ENCODE data around the gene MPHOSPH9. TPM values are rescaled to one million over a fixed set of nuclear protein-coding genes. Genes with fewer than 3 reads are reported as not detected.

Gene MPHOSPH9
- total RNA-seq, 1 donor from 2014 or later = 43.2 TPM

DNA sequence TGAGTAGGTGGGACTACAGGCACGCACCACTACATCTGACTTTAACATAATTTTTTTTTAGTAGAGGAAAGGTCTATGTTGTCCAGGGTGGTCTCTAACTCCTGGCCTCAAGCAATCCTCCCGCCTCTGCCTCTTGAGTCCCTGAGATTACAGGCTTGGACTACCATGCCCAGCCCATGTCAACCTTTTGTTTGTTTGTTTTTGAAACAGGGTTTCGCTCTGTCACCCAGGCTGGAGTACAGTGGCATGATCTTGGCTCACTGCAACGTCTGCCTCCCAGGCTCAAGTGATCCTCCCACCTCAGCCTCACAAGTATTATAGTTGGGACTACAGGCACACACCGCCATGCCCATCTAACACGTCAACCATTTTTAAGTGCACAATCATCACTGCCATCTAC, 111.3 kb downstream of the MPHOSPH9 start:
- DNase-seq = no peak

DNA sequence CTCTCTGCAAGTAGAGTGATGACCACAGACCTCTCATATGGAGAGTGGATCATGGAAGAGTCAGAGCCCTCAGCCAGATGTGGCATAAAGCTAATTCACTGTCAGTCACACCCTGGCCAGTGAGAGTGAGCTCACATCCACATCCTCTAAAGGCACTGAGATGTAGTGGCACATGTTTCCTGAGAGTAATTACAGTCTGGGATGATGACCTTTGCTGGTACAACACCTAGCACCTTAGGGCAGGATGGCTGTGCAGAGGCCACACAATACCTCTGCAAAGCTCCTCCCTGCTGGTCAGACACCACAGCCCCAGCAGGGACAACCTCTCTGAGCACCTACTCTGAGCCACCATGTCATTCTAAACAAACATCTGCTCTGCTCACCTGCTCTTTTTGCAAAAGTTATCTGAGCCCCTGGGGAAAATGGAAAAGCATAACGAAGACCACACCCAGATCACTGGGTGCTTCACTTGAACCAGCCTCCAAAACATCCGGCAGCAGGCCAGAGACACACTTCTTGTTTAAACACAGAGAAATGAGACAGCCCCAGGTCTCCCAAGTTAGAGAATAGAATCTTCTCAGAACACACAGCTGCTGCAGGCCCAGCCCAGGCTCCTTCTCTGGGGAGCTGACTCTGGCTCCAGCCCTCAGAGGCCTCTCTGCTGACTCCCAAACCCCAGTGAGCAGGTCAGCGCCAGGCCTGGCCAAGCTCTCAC, 112.3 kb downstream of the MPHOSPH9 start:
- DNase-seq = peak; percentile 26

DNA sequence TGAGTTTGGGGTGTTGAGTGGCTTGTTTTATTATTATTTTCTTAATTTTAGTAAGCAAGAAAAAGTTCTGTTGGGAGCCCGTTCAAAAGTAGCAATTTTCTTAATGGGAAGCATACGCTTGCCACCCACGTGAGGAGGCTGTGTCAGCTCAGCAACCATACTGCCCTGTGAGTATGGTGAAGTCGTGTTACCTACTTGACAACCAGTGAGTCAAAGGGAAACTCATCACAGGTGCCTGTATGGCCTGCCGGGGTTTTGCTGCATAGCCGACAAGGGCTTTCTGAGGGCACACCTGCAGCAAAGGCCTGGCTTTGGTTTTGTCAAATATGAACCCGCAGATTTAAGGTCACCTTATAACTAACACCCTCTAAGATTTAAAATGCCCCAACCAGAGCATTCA, 113.1 kb downstream of the MPHOSPH9 start:
- DNase-seq = no peak

DNA sequence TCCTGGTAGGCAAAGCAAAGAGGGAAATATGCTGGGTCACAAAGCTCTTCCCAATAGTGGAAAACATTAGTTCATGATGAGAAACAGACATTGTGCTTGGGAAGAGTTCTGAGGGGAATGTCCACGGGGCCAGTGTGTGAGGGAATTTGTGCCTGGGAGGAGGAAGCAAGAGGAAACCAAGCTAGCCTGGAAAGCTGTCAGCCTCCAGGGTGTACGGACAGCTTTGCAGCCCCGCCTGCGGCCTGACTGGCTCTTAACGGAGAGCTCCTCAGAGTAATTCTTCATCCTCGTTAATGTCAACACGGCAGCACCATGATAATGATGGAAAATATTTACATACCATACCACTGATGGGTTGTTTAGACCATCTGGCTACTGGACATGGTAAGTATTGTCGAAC, 114.4 kb downstream of the MPHOSPH9 start:
- no peak for DNase-seq

DNA sequence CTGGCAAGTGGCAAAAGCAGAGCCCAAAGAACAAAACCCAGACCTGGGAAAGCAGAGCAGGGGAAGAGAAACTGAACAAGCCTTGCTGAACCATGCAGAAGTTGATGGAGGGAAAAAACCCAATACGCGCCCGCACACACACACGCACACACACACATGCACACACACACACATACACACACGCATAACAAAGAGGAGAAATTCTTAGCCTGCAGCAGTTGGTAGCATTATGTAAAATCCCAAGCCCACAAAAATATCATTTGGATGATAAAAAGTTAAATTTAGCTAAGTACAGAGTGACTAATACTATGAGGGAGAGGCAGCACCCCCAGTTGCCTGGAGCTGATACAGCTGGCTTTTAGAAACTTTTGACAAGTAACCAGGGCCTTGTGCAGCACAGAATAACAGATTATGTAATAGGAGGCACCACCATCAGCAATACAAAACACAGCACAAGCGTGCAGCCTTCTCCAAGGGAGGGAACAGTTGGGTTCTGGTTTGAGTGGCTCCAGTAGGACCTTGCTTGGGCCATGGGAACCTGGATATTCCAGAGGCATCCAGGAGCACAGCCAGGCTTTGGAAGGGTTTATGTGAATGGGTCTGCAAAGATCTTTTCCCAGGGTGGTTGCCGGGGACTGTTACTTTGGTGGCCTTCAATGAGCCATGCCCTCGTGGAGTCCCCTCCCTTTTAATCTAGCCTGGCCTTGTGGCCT, 117.4 kb downstream of the MPHOSPH9 start:
- DNase-seq = no peak

DNA sequence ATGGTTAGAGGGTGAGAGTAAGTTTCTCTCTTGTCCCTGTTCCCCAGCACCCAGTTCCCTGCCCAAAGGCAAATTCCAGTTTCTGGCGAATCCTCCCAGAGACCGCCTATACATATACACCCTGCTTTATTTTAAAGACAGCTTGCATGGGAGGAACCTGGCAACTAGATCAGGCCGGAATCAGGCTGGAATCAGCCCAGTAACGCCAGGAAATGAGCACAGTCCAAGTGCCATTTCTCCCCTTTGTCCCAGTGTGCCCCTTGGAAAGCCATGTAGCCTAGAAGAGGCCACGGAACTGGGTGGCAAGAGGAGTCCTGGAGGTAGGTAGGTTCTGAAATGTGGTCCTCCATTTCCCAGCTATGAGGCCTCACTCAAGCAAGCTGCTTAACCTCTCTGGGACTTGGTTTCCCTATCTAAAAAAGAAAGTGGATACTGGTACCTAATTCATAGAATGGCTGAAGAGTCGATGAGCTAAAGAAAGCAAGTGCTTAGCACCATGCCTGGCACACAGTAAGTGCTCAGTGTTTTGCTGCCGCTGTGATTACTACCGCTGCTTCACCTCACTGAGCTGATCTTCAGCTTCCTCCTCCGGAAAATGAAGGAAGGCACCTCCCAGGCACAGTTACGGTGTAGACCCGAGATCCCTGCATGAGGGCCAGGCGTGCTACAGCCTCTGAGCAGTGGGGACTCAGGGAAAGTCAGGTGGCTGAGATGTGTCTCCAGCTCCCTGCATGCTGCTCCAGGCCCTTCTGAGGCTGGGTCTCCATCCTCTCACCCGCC, 118.4 kb downstream of the MPHOSPH9 start:
- DNase-seq = peak; percentile 70

DNA sequence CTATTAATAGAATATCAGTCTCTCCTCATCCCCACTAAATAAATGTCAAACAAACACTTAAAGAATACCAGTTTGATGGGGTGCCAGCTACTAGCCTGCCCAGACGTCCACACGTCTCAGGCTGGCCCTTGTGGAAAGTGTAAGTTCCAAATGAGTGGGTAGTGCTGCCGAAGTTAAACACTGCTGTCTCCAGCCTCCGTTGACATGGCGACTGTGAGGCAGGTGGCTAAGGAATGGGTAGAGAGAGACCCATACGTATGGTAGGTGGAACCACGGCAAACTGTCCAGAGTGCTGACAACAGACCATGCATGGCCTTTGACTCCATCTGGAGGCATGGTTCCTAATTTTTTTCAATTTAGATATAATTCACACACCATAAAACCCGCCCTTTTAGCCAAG, 119.9 kb downstream of the MPHOSPH9 start:
- DNase-seq = no peak

DNA sequence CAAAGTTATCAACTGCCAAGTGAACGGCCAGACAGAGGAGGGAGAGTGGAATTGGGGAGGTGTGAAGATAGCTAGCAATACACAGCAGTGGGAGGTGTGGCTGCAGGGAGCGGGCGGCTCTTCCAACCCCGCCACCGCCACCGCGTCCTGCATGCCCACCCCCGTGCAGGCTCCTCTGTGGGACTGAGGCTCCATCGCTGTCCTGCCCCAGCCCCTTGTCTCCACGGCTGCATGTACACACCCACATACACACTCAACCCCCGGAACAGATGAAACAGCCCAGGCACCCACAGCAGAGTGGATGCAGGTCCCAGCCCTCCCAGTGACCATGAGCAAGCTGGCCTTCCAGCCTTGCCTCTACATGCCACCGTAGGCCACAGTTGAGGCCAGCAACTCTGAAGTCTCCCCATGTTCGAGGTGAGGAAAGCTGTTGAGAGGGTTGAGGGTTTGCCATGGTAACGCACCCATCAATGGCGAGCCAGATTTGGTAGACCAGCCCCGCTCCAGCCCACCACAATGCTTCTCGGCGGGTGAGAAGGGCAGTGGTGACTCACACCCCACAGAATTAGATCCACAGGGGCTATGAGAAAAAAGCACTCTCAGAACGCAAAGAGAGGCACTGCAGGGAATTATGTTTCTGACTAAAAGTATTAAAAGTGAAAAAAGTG, 121.3 kb downstream of the MPHOSPH9 start:
- DNase-seq = no peak

DNA sequence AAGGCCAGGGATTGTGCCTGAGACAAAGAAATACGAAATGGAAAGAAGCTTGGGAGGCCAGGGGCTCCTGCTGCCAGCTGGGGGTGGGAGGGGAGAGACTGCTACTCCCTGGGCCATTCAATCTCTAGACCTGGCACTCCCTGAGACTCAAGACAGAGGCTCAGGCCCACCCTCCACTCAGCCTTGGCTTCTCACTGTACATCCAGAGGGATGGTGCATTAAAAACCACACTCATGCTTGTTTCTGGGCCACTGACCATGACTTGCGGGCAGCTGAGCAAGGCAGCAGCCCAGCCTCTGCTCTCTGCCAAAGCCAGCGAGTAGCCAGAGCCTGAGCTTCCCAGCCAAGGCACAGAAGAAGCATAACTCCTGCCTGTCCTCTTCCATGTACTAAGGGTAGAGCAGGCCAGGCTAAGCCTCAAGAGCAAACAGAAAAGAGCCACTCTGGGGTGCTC, 123.6 kb downstream of the MPHOSPH9 start:
- no peak for DNase-seq

DNA sequence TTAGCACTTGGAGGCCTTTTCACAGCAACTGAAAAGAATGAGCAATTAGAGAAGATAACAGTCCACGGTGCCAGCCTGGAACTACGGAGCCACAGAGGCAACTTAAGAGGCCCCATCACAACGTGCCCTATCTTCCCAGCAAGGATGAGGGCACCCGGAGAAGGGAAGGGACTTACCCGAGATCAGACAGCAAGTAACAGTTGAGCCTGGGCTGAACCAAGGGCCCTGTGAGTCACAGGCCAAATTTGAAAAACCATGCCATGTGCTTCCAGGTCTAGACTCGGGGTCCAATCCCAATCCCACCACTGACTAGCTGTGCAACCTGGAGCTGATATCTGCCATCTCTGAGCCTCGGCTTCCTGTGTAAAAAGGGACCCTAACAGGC, 124.3 kb downstream of the MPHOSPH9 start:
- no peak for DNase-seq

DNA sequence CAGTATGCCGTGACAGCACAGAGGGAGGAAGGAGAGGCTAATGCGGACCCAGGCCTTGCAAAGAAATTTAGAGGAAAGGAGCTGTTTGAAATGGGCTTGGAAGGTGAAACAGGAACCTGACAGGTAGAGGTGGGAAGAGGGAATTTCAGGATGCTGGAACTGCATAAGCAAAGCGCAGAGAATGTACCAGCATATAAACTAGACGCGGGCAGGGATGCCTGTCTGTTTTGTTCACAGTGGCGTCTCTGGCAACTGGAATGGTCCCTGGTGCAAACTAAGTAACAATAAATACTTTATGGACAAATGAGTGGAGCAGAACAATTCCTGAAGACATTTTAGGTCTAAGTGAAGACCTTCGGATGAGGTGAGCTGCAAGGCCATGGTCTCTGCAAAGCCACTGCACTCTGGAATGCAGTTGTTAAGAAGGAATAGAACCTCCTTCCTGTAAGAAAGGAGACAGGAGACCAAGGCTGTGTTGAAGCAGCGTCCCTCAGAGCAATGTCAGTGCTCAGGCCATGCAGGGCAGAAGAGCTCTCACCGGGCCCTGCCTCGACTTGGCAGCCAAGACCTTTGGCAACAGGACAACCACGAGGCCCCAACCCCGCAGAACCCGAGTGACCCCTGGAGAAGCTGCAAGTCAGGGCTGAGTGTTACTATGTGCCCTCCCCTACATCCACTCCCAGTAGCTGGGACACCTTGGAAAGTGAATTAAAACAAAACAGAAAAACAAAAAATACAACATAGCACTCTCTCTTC, 124.8 kb downstream of the MPHOSPH9 start:
- no peak for DNase-seq

DNA sequence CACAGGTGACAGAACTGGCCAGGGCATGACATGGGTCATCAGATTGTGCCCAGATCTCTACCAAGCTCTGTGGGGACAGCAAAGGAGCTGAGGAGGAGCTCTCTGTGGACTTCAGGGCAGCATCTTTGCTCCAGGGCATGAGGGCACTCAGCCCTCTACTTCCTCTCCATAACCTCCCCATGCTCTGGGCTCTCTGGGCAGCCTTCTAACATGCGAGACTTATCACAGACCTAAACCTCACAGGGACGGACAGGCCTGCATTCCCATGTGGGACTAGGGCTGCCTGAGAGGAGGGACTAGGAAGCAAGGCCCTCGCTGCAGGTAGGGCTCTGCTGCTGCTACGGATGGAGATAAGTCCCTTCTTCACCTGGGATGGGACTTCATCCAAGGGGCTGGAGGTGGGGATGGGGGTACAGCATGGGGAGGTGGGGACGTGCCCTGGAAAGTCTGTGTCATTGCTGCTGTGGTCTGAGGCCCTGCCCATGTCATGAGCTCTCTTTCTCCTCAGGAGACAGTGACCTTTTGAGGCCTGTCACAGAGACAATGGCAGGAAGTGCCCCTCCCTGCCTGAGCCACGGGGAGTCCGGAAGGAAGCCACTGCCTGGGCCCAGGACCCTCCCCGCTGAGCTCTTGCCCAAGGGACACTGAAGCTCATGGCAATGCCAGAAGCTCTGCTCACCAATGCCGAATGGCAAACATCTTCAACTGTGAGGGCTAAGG, 126.1 kb downstream of the MPHOSPH9 start:
- DNase-seq = peak; percentile 44

DNA sequence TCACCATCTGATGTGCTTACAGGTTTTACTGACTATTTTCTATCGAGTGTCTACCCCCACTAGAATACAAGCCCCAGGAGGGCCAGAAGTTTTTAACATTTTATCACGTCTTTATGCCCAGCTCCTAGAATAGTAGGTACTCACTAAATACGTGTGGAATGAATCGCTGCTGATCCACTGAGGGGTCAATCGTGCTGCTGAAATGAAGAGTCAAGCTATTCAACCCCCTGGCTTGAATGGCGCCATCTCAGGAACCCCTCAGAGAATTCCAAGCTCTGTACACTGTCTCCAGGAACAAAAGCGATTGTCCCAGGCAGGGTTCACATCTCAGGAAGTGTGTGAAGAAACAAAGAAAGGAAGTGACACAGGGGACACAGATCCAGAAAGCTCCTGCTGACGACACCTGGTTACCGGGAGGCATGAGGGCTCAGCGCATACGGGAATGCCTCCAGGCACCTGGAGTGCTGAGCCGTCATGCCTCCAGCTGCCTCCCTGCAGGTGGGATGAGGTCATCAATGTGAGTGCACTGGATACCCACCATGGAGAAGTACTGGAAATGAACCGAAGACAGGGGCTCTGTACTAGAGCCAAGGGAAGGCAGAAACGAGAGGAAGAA, 127.6 kb downstream of the MPHOSPH9 start:
- DNase-seq = peak; percentile 89

DNA sequence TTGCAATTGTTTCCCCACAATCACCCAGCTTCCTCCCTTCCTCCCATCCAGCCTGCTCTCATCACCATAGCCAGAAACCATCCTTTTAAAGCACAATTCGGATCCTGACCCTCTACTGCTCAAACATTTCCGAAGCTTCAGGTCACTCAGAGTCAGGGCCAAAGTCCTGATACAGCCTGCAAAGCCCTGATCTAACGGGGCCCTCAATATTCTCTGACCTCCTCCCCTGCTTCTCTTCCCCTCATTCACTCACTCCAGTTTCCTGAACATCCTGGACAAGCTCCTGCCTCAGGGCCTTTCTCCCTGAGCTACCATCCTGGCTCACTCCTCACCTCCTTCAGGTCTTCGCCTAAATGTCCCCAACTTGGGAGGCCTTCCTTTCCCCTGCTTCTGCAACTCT, 128.1 kb downstream of the MPHOSPH9 start:
- DNase-seq = no peak

Other genes starting within 250 kb of the MPHOSPH9 start
- 8.8 and 12.1 TPM in 2 replicates for gene PITPNM2, start 82.1 kb downstream of the MPHOSPH9 start, total RNA-seq
- 7.4 and 10.2 TPM in 2 replicates for gene MTRFR, start 295 bp upstream of the MPHOSPH9 start, total RNA-seq
- gene CDK2AP1, start 38.7 kb upstream of the MPHOSPH9 start, total RNA-seq = 286 and 322 TPM in 2 replicates
- gene SBNO1, start 131.7 kb upstream of the MPHOSPH9 start, total RNA-seq = 28.6 and 41.2 TPM in 2 replicates
- gene KMT5A, start 151.0 kb upstream of the MPHOSPH9 start, total RNA-seq = 36.6 and 56.2 TPM in 2 replicates
- gene RILPL2, start 203.5 kb upstream of the MPHOSPH9 start, total RNA-seq = 3.8 and 4.1 TPM in 2 replicates
- 11.3 and 14.0 TPM in 2 replicates for gene SNRNP35, start 225.0 kb upstream of the MPHOSPH9 start, total RNA-seq

All from dermis blood vessel endothelial cell (primary cell).